ENCODE results near the gene KIF26A.
"Not testable (repeated sequence)": the region's sequence is repeated elsewhere in the genome, so short reads cannot be mapped to it uniquely, and the experiment has no call there.

Gene KIF26A

GRCh38 chr14:104221636-104222369 lies 83.4 kb downstream of the KIF26A start:
- Histone ChIP-seq H3K27ac (ENCODE audit: low read depth in 2 of 2, low read length in 2 of 2) (no peak overlapping the region), H3K27me3 (ENCODE audit: control insufficient read depth in 2 of 2, insufficient read depth in 2 of 2, low read length in 2 of 2) (no peaks in the 10 kb centered on the region), H3K4me1 (ENCODE audit: control insufficient read depth in 2 of 2, insufficient read depth in 2 of 2, low read length in 2 of 2) (peaks cover 27% of the 10 kb centered on the region in 2 donors), H3K9ac (ENCODE audit: low read depth in 1 of 2, low read length in 2 of 2) (no peak overlapping the region), H3K4me3 (ENCODE audit: low read length in 2 of 2) (no peak overlapping the region), H3K36me3 (ENCODE audit: control insufficient read depth in 2 of 2, insufficient read depth in 2 of 2, low read length in 2 of 2) (no peaks in the 10 kb centered on the region), H3K9me3 (ENCODE audit: control insufficient read depth in 2 of 2, low read length in 2 of 2) (no peaks in the 10 kb centered on the region)

- Histone ChIP-seq H3K9me3 (ENCODE audit: control insufficient read depth in 2 of 2, low read length in 2 of 2) (peaks cover 0 to 3% of the 10 kb centered on the region in 2 donors), H3K9ac (ENCODE audit: low read depth in 1 of 2, low read length in 2 of 2) (no peak overlapping the region), H3K4me3 (ENCODE audit: low read length in 2 of 2) (no peak overlapping the region), H3K27ac (ENCODE audit: low read depth in 2 of 2, low read length in 2 of 2) (no peak overlapping the region), H3K36me3 (ENCODE audit: control insufficient read depth in 2 of 2, insufficient read depth in 2 of 2, low read length in 2 of 2) (no peaks in the 10 kb centered on the region), H3K4me1 (ENCODE audit: control insufficient read depth in 2 of 2, insufficient read depth in 2 of 2, low read length in 2 of 2) (peaks cover 30 to 31% of the 10 kb centered on the region in 2 donors), H3K27me3 (ENCODE audit: control insufficient read depth in 2 of 2, insufficient read depth in 2 of 2, low read length in 2 of 2) (no peaks in the 10 kb centered on the region)
These were observed 84.1 kb downstream of the KIF26A start for GRCh38 chr14:104222396-104223036.

- Histone ChIP-seq H3K9ac (ENCODE audit: low read depth in 1 of 2, low read length in 2 of 2) (peak overlapping the region; percentile 76 to 77), H3K4me3 (ENCODE audit: low read length in 2 of 2) (peak overlapping the region; percentile 17 to 68), H3K27me3 (ENCODE audit: control insufficient read depth in 2 of 2, insufficient read depth in 2 of 2, low read length in 2 of 2) (no peaks in the 10 kb centered on the region), H3K4me1 (ENCODE audit: control insufficient read depth in 2 of 2, insufficient read depth in 2 of 2, low read length in 2 of 2) (peaks cover 30 to 35% of the 10 kb centered on the region in 2 donors), H3K27ac (ENCODE audit: low read depth in 2 of 2, low read length in 2 of 2) (peak overlapping the region; percentile 99), H3K9me3 (ENCODE audit: control insufficient read depth in 2 of 2, low read length in 2 of 2) (peaks cover 0 to 4% of the 10 kb centered on the region in 2 donors), H3K36me3 (ENCODE audit: control insufficient read depth in 2 of 2, insufficient read depth in 2 of 2, low read length in 2 of 2) (no peaks in the 10 kb centered on the region)
These were observed 85.0 kb downstream of the KIF26A start for GRCh38 chr14:104223101-104224041.

GRCh38 chr14:104224131-104224505 lies 85.7 kb downstream of the KIF26A start:
- H3K9me3 ChIP-seq (ENCODE audit: control insufficient read depth in 2 of 2, low read length in 2 of 2): peaks cover 0 to 4% of the 10 kb centered on the region in 2 donors
- peak overlapping the region; percentile 76 to 77 for H3K9ac ChIP-seq (ENCODE audit: low read depth in 1 of 2, low read length in 2 of 2)
- H3K27me3 ChIP-seq (ENCODE audit: control insufficient read depth in 2 of 2, insufficient read depth in 2 of 2, low read length in 2 of 2): no peaks in the 10 kb centered on the region
- H3K4me3 ChIP-seq (ENCODE audit: low read length in 2 of 2): peak overlapping the region; percentile 31 to 68
- no peaks in the 10 kb centered on the region for H3K36me3 ChIP-seq (ENCODE audit: control insufficient read depth in 2 of 2, insufficient read depth in 2 of 2, low read length in 2 of 2)
- peaks cover 34 to 43% of the 10 kb centered on the region in 2 donors for H3K4me1 ChIP-seq (ENCODE audit: control insufficient read depth in 2 of 2, insufficient read depth in 2 of 2, low read length in 2 of 2)
- H3K27ac ChIP-seq (ENCODE audit: low read depth in 2 of 2, low read length in 2 of 2): peak overlapping the region; percentile 99

- peak overlapping the region; percentile 99 for H3K27ac ChIP-seq (ENCODE audit: low read depth in 2 of 2, low read length in 2 of 2)
- peaks cover 39 to 48% of the 10 kb centered on the region in 2 donors for H3K4me1 ChIP-seq (ENCODE audit: control insufficient read depth in 2 of 2, insufficient read depth in 2 of 2, low read length in 2 of 2)
- H3K27me3 ChIP-seq (ENCODE audit: control insufficient read depth in 2 of 2, insufficient read depth in 2 of 2, low read length in 2 of 2): no peaks in the 10 kb centered on the region
- H3K9me3 ChIP-seq (ENCODE audit: control insufficient read depth in 2 of 2, low read length in 2 of 2): peaks cover 0 to 4% of the 10 kb centered on the region in 2 donors
- H3K9ac ChIP-seq (ENCODE audit: low read depth in 1 of 2, low read length in 2 of 2): peak overlapping the region; percentile 76 to 77
- peak overlapping the region; percentile 43 to 68 for H3K4me3 ChIP-seq (ENCODE audit: low read length in 2 of 2)
- H3K36me3 ChIP-seq (ENCODE audit: control insufficient read depth in 2 of 2, insufficient read depth in 2 of 2, low read length in 2 of 2): no peaks in the 10 kb centered on the region
These were observed 86.3 kb downstream of the KIF26A start for GRCh38 chr14:104224506-104225277.

GRCh38 chr14:104225278-104226190 lies 87.1 kb downstream of the KIF26A start:
- not testable (repeated sequence) for H3K36me3 ChIP-seq (ENCODE audit: control insufficient read depth in 2 of 2, insufficient read depth in 2 of 2, low read length in 2 of 2); H3K27me3 ChIP-seq (ENCODE audit: control insufficient read depth in 2 of 2, insufficient read depth in 2 of 2, low read length in 2 of 2); H3K9me3 ChIP-seq (ENCODE audit: control insufficient read depth in 2 of 2, low read length in 2 of 2)
- H3K4me1 ChIP-seq (ENCODE audit: control insufficient read depth in 2 of 2, insufficient read depth in 2 of 2, low read length in 2 of 2): peaks cover 44 to 54% of the 10 kb centered on the region in 2 donors
- peak overlapping the region in 1 of 2 donors; percentile 17 for H3K4me3 ChIP-seq (ENCODE audit: low read length in 2 of 2)
- peak overlapping the region; percentile 99 for H3K27ac ChIP-seq (ENCODE audit: low read depth in 2 of 2, low read length in 2 of 2)
- peak overlapping the region; percentile 48 to 76 for H3K9ac ChIP-seq (ENCODE audit: low read depth in 1 of 2, low read length in 2 of 2)

- Histone ChIP-seq H3K9me3 (ENCODE audit: control insufficient read depth in 2 of 2, low read length in 2 of 2) (peaks cover 0 to 4% of the 10 kb centered on the region in 2 donors), H3K9ac (ENCODE audit: low read depth in 1 of 2, low read length in 2 of 2) (peak overlapping the region; percentile 48 to 66), H3K36me3 (ENCODE audit: control insufficient read depth in 2 of 2, insufficient read depth in 2 of 2, low read length in 2 of 2) (no peaks in the 10 kb centered on the region), H3K4me1 (ENCODE audit: control insufficient read depth in 2 of 2, insufficient read depth in 2 of 2, low read length in 2 of 2) (peaks cover 44 to 54% of the 10 kb centered on the region in 2 donors), H3K27me3 (ENCODE audit: control insufficient read depth in 2 of 2, insufficient read depth in 2 of 2, low read length in 2 of 2) (no peaks in the 10 kb centered on the region), H3K4me3 (ENCODE audit: low read length in 2 of 2) (peak overlapping the region in 1 of 2 donors; percentile 17), H3K27ac (ENCODE audit: low read depth in 2 of 2, low read length in 2 of 2) (peak overlapping the region; percentile 88 to 99)
These were observed 88.3 kb downstream of the KIF26A start for GRCh38 chr14:104226421-104227383.

GRCh38 chr14:104227806-104228205 lies 89.4 kb downstream of the KIF26A start:
- no peaks in the 10 kb centered on the region for H3K27me3 ChIP-seq (ENCODE audit: control insufficient read depth in 2 of 2, insufficient read depth in 2 of 2, low read length in 2 of 2)
- no peak overlapping the region for H3K9ac ChIP-seq (ENCODE audit: low read depth in 1 of 2, low read length in 2 of 2)
- peaks cover 0 to 4% of the 10 kb centered on the region in 2 donors for H3K9me3 ChIP-seq (ENCODE audit: control insufficient read depth in 2 of 2, low read length in 2 of 2)
- no peak overlapping the region for H3K27ac ChIP-seq (ENCODE audit: low read depth in 2 of 2, low read length in 2 of 2)
- H3K4me3 ChIP-seq (ENCODE audit: low read length in 2 of 2): no peak overlapping the region
- peaks cover 43 to 54% of the 10 kb centered on the region in 2 donors for H3K4me1 ChIP-seq (ENCODE audit: control insufficient read depth in 2 of 2, insufficient read depth in 2 of 2, low read length in 2 of 2)
- no peaks in the 10 kb centered on the region for H3K36me3 ChIP-seq (ENCODE audit: control insufficient read depth in 2 of 2, insufficient read depth in 2 of 2, low read length in 2 of 2)
